Kidney capillary endothelial cell (primary cell): Measurements from ENCODE around the gene PKP2.
"Not testable (repeated sequence)": the region's sequence is repeated elsewhere in the genome, so short reads cannot be mapped to it uniquely, and the experiment has no call there.

ENCODE experiments used
- DNase-seq: peaks from one replicate; pipeline ENCODE4 v3.0.0-alpha.2; 2018; ENCODE audit warnings: low spot score

Gene PKP2

DNA sequence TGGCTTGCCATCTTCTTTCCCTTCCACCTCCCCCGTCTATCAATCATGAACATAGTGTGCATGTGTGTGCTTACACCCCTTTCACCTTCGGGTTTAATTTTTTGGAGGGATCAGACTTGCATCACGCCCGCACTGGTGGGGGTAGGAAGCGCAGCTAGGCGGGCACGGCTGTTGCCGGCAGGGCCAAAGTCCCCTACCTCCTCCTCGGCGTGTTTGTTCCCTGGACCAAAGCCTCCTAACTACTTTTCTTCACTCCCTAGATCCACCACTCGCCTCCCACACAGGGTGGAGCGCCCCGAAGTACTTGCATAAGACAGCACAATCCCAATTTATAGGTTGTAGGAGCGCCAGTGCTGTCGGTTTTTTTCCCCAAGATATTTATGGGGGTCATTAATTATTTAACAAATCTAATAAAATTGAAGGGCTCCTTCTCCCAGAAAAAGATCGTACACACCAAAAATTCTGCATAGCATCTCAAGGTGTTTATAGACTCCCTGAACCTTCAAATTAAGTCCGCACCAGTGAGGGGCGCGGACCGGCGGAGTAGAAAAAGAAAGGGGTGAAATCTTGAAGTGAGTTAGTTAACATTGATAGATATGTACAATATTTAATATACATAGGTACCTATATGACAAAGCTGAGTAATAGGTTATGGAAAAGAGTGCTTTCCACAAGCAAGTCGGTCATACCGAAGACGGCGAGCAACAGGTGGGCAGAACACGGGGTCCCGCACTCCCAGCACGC lies 717 bp downstream of the PKP2 start:
- DNase-seq: no peak

DNA sequence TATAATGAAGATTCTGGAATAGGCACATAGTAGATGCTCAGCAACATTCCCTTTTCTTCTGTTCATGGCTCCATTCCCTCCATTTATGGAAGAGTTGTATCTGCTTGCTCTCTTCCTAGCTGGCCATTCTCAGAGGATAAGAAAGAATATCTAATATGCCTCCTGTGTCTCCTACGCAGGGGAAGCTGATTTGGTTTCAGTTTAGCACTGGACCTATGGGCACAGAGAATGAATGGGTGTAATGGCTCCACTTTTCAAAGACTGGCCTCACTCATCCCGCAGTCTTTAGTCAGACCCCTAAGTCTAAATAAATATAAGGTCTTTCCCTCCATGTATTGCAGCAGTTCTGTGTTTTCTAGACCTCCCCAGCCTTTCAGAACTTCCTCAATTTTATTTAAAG lies 2.0 kb downstream of the PKP2 start:
- no peak for DNase-seq

DNA sequence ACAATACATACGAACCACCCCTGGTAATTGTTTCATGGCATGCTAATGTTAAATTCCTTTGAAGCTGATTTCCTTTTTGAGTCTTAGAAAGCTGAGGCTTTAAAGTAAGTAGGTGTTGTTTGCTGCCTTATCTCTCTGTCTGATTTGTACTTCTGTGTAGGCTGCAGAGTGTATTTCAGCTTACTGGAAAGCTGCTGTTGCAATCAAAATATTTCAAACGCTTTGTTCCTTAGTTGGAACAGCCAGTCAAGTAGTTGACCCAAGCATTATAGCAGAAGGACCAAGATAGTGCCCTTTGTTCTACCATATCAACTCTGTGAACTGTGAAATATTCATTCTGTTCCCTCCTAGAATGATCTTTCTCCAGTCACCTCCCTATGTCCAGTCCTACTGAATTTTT lies 3.1 kb downstream of the PKP2 start:
- DNase-seq: no peak

DNA sequence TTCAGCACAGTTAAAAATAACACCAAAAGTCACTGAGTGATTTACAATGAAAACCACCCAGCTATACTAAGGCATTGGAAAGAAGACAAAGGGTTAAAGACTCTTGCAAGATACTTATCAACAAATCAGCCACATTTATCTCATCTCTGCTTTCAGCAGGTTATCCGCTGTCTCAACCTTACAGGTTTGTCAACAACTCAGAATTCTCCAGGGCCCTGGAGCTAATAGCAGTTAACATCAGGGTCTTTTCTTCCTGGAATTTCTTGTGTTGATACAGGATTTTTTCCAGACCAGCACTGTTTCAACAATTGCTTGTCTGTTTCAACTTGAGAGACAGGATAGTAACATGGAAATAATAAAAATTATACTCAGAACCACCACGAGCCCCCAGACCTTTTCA lies 3.5 kb downstream of the PKP2 start:
- DNase-seq: no peak

DNA sequence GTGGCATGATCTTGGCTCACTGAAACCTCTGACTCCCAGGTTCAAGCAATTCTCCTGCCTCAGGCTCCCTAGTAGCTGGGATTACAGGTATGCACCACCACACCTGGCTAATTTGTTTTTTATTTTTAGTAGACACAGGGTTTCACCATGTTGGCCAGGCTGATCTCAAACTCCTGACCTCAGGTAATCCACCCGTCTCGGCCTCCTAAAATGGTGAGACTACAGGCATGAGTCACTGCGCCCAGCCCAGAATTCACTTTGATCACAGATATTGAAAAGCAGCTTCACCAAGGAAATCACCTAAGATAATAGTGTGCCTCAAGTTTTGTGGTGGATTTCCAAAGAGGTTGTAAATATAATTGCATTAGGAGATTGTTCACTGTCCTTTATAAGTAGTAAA lies 4.2 kb downstream of the PKP2 start:
- DNase-seq: not testable (repeated sequence)

DNA sequence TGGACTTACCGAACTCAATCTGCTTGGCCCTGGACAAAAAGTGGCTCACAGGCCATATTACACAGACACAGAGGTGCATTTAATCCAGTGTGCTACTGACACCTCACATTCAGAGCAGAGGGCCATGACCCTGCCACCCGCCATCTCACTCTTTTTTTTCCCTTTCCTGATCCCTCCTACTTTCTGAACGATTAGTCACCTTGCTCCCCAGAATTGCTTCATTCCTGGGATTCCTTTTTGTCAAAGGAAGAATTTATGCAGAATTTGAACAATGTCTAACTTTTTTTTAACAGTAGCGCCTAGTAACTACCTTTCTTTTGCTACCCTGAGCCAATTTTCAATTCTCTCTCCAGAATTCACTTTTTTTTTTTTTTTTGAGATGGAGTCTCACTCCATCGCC lies 4.6 kb downstream of the PKP2 start:
- no peak for DNase-seq

DNA sequence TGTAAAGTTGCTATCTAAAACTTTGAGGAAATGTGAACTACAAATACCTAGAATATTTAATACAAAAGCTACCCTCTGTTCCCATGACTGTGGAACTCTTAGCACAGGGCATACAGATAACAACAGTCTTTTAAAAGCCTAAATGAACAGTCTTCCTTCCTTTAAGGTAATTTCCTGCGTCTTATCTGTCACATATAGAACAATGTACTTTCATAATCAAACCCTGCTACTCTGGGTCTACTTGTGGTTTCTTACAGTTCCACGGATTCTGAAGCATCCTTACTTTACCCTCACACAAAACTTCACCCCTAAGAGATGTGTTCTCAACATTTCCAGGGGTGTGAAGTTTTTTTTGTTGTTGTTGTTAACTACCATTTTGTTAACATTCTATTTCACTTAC lies 5.1 kb downstream of the PKP2 start:
- DNase-seq: no peak

DNA sequence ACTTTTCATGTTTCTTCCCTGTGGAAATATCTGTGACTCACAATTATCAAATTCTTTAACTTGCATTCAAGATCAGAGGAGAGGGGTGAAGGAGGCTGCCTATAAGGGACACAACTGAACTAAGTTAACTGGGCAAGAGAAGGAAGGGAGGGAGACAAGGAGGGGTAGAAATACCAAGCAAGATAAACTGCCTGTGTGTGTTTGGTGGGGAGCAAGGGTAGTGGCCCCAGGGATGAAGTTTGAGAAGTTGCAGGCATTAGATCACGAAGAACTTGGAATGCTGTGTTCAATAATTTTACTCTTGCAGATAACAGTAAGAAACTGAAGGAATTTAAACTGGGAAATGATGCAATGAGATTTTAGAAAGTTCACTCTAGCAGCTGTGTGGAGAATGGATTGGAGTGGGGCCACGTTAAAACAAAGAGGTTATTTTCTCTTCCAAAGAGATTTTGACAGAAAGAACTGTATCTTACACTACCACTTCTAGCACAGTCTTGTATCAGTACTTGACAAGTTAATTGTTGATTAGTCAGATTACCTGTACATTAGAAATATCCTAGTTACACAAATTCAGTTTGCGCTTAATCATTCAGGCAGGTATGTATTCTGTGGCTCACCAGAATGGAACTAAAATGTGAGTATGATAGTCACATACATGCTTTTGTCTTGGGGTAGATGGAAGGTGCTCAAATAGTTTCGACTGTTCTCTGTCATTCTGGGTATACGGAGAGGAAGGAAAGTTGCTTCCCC lies 7.4 kb downstream of the PKP2 start:
- DNase-seq: no peak

DNA sequence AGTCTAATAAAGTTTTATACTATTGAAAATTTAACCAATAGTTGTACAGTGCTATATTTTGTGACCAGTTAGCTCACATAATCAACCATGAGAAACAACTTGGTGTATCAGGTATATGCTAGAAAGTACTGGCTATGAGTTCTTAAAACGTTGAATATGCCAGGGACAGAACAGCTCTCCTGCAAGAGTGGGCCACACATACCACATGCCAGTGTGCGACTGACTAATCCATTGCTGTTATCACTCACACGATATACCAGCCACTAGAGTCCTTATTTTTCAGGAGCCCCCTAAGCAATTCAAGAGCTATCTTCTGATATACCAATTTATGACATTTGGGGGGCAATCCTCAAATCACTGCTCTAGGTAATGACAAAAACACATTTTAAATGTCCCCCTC lies 9.5 kb downstream of the PKP2 start:
- DNase-seq: no peak

DNA sequence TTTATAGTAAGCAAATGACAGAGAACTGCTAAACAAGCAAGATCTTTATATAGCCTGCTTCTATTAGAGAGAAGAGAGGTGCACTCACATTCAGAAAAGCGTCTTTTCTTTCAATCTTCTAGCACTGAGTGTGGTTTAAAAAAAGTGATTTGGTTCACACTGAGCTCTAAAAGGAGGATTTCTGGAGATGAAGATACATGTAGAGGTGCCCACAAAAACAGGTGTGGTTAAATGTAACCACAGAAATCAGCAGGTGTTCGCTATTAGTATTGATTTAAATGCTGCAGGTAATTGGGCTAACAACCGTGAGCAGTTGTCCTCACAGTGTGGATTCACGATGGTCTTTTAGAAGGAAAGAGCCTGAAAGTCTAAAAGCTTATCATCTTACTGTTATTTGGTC lies 10.7 kb downstream of the PKP2 start:
- no peak for DNase-seq

DNA sequence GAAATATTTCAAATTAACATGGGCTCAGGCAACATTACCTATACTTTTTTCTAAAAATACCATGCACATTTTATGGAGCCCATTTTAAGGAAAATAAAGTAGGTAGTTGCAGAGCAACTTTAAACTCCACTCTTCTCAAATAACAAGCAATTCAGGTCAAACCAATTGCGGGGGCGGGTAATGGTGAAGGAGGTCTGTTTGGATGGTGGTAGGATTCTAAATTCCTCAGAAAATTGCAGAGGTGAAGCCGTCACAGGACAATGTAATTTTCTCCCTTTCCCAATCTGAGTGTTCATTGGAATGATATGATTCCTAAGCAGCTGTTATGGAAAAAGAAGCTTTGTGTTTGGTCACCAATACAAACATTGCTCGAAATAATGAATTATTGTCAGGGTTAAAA lies 11.6 kb downstream of the PKP2 start:
- DNase-seq: no peak

DNA sequence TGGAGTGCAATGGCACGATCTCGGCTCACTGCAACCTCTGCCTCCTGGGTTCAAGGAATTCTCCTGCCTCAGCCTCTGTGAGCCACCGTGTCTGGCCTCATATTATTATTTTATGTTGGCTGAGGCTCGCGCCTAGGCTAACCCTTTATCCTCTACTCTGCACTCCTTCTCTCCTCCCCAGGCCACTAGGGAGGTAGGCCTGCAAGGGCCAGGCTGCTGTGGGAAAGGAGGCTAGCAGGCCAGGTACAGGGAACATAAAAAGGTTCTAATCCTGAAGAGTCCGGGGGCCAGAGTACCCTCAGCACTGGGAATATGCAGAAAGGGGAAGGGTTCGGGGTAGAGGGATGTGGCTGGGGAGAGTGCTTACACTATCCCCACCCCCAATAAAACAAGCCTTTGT lies 14.9 kb downstream of the PKP2 start:
- DNase-seq: no peak

DNA sequence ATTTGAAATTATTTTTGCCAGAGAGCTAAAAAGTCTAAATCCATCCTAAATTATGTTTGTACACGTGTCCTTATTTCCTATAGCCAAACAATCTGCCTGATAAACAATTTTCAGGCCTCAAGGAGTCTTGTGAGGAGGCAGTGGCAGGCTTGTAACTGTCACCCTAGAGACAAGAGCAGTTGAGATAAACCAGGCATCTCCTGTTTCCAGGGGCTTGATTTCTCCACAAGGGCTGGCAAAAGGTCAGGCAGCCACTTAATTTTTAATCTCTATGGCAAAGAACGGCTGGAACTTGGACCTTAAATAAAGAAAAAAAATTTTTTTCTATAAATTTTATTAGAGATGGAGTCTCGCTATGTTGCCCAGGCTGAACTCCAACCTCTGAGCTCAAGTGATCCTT lies 15.5 kb downstream of the PKP2 start:
- no peak for DNase-seq

DNA sequence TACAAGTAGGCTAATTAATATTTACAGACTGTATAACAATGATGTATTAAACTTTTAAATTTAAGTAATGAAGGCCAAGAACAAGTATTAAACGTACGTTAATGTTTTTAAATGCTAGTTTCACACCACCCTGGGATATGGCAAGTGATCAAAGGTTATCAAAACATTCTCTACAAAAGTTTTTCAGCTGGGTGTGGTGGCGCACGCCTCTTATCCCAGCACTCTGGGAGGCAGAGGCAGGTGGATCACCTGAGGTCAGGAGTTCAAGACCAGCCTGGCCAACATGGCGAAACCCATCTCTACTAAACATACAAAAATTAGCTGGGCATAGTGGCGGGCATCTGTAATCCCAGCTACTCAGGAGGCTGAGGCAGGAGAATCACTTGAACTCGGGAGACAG lies 17.5 kb downstream of the PKP2 start:
- DNase-seq: not testable (repeated sequence)

DNA sequence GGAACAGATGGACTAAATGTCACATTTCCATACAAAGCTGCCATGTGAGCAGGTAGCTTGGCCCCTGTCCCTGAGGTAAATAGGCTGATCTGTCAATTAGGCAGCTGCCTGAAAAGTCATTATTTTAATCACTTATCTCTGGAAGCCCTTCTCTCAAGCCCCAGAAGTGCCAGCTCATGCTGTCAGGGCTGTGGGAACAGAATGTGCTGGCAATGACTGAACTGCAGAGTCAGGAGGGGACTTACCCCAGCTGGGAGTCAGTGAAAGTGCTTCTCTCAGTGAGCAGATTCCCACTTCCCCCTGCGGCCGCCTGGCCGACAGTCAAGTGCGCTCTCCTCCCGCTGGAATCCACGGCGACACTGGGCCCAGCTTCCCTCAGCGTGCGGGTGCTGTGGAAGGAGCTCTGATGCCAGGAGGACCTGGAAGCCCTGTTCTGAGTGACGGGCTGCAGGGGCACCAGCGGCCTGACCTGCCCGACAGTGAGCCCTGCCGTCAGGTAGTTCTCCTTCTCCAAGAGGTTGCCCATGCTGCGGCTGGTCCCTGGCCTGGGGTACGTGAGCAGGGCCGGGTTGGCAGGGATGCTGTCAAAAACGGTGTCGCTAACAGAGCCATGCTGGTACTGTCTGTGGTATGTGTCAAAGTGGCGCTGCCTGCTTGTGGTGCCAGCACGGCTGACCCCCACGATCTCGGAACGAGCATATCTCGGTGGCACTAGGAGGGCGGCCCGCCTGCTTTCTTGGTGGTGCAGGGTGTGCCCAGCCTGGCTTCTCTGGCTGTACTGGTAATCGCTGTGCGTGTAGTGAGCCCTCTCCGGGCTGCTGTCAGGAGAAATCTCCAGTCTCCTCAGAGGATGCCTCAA lies 18.7 kb downstream of the PKP2 start:
- no peak for DNase-seq

DNA sequence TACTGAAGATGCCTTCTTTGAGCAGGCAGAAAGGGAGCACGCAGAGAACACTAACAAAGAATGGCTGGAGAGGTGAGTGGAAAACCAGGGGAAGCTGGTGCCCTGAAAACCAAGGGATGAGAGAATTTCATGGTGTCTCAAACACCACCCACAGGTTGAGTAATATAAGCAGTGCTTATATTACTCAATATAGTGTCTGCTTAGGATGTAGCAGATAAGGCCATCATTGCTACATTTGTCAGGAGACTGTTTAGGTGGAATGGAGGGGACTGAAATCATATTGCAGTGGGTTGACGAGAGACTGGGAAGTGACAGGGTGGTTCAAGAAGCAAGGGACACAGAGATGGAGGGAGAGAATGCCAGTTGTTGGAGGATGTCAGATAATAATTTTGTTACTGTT lies 20.6 kb downstream of the PKP2 start:
- DNase-seq: no peak

DNA sequence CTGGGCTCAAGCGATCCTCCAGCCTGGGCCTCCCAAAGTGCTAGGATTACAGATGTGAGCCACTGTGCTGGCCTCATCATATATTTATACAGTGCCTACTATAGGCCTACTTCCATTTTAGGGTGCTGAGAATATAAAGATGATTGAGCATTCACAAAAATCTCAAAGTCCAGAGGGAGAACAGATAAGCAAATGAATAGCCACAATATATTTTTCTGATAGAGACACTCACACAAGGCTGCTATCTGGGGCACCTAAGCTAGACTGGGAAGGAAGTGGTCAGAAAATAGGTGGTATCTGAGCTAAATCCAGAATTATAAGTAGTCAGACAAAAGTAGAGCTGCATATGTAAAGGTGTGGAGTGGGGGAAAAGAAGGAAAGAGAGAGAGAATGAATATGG lies 21.6 kb downstream of the PKP2 start:
- DNase-seq: no peak

DNA sequence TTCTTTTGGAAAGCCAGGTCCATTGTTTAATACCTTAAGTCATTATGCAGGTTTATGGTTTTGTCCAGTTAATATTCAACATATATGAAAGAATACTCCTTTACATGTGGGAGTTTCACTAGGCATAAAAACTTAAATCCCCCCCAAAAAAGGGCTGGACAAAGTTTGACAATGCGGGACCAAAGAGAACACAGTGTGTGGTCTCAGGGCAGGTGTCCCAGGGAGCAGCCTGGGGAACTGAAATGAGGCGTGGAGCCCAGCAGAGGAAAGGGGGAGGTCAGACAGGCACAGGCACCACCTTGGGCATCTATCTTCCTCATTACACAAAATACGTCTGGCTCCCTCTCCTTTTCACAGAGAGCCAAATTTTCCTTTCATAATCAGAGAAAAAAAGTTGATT lies 22.5 kb downstream of the PKP2 start:
- DNase-seq: no peak

DNA sequence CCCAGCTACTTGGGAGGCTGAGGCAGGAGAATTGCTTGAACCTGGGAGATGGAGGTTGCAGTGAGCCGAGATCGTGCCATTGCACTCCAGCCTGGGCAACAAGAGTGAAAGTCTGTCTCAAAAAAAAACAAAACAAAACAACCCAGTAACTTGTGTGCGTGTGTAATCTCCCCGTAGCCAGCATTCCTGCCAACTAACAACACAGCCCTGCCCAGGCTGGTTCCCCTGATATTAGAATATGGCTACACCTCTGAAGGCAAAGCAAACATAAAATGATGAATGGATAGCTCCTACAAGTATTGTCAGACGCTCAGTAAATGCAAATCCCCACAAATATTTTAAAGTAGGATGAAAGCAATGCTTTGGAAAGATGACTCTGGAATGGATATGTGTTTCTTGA lies 24.2 kb downstream of the PKP2 start:
- not testable (repeated sequence) for DNase-seq

DNA sequence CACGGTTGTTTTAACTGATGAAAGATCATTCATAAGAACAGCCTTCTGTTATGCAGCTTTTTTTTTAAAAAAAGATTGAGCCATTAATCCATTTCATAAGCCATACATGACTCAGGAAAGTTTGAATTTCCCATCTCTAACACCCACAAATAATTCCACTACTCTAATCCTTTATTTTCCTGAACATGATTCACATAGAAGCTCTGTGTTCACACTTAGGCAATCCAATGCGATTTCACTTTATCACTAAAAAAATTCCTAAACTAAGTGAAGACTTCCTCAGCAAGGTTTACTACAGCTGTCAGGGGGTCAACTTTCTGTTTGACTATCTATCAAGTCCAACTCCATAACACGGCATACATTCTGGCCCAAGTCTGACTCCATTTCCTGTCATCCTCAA lies 25.9 kb downstream of the PKP2 start:
- no peak for DNase-seq

DNA sequence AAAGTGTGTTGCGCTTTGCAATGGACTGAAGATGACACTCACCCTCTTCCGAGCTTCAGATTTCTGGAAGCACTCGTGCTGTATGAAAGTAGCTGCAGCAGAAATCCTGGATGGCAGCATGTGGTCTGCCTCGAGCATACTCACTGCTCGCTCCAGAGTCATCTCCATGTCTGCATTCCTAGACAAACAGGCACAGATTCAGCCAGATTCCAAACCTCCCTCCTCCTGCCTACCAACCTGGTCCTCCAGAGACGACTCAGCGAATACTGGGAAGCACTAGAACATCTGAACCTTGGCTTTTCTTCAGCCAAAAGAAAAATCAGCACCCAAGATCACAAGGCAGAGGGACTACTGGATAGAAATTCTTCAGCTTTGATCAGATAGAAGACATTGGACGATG lies 27.7 kb downstream of the PKP2 start:
- DNase-seq: no peak

DNA sequence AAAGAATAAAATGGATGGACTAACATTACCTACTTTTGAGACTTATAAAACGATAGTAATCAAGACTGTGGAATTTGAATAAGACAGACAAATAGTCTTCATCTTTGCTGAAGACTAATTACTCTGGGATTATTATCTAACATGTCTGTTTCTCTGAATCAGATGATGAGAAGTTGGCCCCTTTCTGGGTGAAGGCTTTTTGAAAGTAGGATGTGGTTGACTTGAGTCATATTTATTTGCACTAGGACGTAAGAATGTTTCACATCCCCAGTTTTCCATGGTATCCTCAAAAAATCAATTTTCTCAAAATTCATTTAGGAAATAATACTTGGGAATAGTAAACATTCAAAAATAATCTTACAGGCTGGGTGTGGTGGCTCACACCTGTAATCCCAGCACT lies 31.8 kb downstream of the PKP2 start:
- DNase-seq: no peak

DNA sequence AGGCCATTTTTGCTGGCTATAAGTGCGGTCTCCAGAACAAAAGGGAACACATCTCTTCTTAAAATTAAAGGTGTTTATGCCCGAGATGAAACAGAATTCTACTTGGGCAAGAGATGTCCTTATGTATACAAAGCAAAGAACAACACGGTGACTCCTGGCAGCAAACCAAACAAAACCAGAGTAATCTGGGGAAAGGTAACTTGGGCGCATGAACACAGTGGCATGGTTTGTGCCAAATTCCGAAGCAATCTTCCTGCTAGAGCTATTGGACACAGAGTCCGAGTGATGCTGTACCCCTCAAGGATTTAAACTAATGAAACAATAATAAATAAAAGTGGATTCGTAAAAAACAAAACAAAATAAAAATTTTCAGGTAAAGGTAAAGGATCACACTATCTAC lies 33.4 kb downstream of the PKP2 start:
- DNase-seq: no peak
